HG03460 (cell line): ENCODE results near the gene RFTN1.

Experiments
- ATAC-seq: cut with Tn5 transposase; IDR thresholded peaks from one replicate; pipeline ENCODE4 v1.9.1; 2021; ENCODE audit not compliant: unreplicated experiment

RFTN1 gene

GRCh38 chr3:16439848-16440708 is 73.4 kb downstream of the RFTN1 start:
- ATAC-seq: no peak

- ATAC-seq: no peak
Measured at GRCh38 chr3:16439163-16439847, 74.2 kb downstream of the RFTN1 start.

- no peak for ATAC-seq
Measured at GRCh38 chr3:16437640-16438039, 75.9 kb downstream of the RFTN1 start.

DNA sequence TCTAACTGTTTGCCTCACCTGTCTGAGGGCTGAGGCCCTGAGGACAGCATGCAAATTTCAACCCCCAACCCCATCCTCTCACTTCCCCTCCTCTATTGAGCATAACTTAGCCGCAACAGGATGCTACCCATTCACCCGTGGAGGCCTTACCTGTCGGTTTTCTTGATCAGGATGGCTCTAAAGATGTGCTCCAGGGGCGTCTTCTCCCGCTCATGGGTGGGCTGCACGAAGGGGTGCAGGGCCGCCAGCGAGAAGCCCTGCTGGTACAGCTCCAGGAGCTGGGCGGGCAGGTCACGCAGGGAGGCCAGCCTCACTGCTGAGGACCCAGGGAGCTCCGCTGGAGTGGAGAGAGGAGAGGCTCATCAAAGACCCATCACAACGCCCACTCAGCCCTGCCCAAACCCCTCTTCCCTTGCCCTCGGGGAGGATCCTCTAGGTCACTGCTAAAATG is 79.8 kb downstream of the RFTN1 start:
- peak; percentile 74 for ATAC-seq

GRCh38 chr3:16432714-16433113 is 80.8 kb downstream of the RFTN1 start:
- ATAC-seq: peak; percentile 20

DNA sequence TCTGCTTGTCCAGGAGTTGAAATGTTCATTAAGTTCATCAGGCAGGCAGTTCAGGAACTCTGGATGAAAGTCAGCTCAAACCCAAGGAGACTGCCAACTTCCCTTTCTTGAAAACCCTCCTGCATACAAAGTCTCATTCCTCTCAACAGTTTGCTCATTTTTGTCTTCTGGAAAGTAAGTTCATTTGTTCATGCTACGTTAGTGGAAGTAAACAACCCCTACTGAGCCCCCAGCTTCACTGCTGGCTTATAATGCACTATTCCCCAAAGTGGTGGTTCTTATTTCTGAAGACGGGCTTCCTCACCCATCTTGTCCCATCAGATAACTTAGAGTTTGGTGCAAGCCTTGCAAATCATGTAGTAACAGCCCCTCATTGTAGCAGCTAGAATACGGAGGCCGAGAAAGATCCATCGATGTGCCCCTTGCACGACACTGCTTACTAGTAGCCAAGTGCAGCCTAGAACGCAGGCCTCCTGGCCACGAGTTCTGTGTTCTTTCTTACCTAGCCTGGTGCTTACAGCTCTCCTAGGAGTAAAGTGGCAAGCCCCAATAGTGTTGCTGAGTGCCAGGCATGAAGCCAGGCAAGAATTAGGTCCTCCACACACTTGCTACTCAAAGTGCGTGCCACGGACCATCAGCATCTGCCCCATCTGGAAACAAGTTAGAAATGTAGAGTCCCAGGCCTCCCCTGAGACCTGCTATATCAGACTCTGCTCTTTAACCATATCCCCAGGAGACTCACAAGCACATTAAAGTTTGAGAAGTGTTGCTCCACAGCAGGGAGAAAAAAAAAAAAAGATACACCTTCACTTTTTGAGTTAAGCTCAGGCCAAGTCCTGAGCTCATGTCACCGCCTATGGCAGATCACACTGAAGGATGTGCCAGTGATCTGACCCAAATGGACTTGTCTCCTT is 82.5 kb downstream of the RFTN1 start:
- ATAC-seq: peak; percentile 49

- ATAC-seq: no peak
Measured at GRCh38 chr3:16429086-16429485, 84.4 kb downstream of the RFTN1 start.

DNA sequence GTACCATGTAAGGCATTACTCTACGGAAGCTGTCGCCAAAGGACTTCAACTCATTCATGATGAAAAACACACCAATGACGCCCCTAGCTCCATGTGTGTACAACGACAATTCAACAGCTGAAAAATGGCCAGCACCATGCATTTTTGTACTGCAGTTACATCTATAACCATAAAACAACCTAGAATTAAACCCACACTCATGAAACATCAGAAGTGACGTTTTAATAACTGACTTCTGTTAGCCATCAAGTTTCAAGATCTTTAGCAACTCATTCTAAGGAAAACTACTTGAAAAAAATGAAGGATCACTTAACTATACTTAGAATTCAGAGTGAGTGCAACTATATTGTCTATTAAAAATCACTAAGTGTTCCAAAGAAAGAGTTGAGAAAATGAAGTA is 84.9 kb downstream of the RFTN1 start:
- ATAC-seq: no peak

DNA sequence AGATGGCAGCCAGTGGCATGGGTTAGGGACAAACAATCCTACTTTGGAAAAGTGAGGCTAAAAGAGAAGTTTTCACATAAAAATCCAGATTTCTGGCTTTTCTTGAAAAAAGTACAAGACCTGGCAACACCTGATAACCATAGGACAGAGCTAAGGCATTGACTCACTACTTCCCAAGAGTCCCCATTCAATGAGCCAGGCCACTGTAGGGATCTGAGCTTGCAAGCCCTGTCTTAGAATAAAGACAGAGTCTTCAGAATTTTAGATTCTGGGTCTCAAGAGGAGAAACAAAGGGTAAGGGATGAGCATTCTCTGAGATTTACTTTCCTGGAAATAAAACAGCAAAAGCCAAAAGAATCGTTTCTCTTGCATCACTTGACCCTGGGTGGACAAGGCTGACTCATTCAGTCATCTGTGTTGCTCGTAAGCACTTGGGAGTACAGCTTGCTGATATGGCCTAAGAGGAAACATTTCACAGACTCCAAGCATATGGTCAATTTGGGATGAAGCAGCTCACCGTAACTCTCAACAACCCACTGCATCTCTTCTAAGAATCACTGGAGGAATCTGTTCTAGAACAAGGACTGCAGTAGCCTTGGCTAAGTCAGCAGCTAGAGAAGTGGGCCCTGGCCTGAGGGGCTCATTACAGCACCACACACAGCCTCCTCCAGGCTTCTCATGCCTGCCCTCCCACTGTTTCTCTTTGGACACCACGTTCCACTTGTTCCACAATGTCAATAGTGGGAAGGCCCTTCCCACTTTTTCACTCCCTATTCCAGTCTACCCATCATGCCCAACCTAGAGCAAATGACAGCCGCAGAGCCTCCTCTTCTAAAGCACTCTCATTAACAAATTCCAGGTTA is 86.2 kb downstream of the RFTN1 start:
- ATAC-seq: no peak

- ATAC-seq: no peak
Measured at GRCh38 chr3:16426665-16427064, 86.8 kb downstream of the RFTN1 start.

GRCh38 chr3:16426029-16426400 is 87.5 kb downstream of the RFTN1 start:
- no peak for ATAC-seq

- ATAC-seq: no peak
Measured at GRCh38 chr3:16425398-16426028, 88.0 kb downstream of the RFTN1 start.

- peak; percentile 82 for ATAC-seq
Measured at GRCh38 chr3:16423947-16424673, 89.4 kb downstream of the RFTN1 start.

- no peak for ATAC-seq
Measured at GRCh38 chr3:16423298-16423697, 90.2 kb downstream of the RFTN1 start.

GRCh38 chr3:16419640-16420241 is 93.8 kb downstream of the RFTN1 start:
- ATAC-seq: no peak

GRCh38 chr3:16417945-16418739 is 95.4 kb downstream of the RFTN1 start:
- no peak for ATAC-seq

DNA sequence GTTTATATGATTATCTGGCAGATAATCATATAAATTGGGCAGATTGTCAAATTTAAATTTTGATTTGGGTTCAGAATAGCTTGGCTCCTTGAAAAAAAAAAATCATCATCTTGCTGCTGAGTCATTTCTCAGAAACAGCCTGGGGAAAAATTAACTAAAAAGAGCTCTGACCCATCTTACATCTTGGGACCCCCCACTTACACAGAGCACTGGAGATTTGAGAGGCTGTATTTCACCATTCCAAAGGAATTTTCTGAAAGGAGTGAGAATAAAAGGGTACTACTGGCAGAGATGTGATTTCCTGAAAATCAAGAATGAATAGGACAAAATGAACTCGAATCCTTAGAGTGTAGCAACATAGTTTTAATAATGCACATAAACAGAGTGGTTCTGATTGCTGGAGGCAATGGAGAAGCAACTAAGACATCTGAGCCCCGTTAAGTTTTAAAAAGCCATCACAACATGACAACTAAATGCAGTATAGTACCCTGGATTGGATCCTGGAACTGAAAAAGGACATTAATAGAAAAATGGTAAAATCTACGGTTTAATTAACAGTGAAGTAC is 97.5 kb downstream of the RFTN1 start:
- ATAC-seq: no peak

DNA sequence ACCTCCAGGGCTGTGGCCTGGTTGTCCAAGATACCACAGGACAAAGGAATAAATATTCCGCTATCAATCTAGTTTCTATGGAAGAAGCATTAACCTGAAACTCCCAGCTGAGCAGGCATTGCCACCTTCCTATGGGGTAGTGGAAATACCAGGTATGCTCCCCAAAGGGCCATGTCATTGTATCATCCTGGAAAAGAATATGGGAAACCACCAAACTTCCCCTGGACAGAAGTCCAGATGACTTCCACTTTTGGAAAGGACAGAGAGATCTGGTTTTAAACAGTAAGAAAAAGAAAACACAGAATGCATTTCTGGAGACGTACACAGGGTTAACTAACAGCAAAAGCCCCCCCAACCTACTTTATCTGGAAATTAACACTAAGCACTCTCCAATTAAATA is 100.2 kb downstream of the RFTN1 start:
- no peak for ATAC-seq
